HG03575 (cell line): ENCODE measurements around the gene CARD9.
"Not testable (repeated sequence)": the region's sequence is repeated elsewhere in the genome, so short reads cannot be mapped to it uniquely, and the experiment has no call there.

Experiments used
- ATAC-seq: cut with Tn5 transposase; IDR thresholded peaks from one replicate; pipeline ENCODE4 v1.9.1; 2021; ENCODE audit not compliant: unreplicated experiment, insufficient number of reproducible peaks, low FRiP score; ENCODE audit errors: extremely low read depth

Gene CARD9, protein sequence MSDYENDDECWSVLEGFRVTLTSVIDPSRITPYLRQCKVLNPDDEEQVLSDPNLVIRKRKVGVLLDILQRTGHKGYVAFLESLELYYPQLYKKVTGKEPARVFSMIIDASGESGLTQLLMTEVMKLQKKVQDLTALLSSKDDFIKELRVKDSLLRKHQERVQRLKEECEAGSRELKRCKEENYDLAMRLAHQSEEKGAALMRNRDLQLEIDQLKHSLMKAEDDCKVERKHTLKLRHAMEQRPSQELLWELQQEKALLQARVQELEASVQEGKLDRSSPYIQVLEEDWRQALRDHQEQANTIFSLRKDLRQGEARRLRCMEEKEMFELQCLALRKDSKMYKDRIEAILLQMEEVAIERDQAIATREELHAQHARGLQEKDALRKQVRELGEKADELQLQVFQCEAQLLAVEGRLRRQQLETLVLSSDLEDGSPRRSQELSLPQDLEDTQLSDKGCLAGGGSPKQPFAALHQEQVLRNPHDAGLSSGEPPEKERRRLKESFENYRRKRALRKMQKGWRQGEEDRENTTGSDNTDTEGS

DNA sequence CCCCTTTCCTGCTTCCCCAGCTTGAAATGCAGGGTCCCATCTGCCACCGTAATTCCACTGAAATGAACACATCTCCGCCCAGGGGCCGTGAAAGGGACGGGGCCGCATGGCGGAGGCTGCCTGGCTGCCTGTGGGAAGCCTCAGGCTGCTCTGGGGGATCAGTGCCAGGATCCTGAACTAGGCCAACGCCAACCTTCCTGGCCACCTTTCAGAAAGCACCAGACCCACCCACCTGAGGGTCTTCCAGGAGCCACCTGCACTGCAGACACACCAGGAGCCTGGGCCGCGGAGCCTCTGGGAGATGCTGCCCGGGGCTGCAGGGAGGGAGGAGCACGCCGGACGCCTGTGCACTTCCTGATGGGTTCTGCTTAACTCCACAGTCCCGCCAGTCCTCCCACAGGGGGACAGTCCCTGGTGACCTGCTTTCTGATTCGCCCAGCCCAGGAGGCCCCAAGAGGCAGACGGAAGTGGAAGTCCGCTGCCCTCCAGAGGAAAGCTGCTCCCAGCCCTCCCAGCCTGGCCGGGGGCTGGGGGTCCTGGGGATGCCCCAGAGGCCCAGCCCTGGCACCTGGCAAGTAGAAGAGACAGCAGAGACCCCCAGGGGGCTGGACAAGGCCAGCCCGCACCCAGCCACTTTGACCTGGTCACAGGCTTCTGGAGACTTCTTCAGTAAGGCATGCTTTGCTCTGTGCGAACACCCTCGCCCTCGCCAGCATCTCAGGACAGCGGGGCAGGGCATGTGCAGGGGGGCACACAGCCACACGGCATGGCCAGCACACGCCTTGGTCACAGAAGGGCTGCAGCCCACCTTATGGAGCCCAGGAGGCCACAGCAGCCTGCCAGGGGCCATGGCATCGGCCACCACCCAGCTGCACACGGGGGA lies at the start of gene CARD9:
CARD9 (minus strand) TSS at position 370 of the 883 bp plus-strand sequence. CDS start 1,591 bp downstream, outside the sequence.
- no peak for ATAC-seq

DNA sequence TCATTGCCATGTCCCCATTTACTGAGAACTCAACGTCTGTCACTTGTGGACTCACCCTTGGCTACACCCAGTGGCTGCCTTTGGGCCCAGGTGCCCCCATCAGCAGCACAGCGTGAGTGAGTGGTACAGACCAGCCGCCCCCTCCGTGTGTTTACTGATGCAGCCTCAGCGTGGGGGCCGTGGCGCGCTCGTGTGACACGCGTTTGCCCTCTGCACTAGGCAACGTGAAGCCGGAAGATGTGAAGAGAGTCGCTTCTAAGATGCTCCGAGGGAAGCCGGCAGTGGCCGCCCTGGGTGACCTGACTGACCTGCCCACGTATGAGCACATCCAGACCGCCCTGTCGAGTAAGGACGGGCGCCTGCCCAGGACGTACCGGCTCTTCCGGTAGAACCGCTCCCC lies 49.4 kb upstream of the CARD9 start:
- no peak for ATAC-seq

DNA sequence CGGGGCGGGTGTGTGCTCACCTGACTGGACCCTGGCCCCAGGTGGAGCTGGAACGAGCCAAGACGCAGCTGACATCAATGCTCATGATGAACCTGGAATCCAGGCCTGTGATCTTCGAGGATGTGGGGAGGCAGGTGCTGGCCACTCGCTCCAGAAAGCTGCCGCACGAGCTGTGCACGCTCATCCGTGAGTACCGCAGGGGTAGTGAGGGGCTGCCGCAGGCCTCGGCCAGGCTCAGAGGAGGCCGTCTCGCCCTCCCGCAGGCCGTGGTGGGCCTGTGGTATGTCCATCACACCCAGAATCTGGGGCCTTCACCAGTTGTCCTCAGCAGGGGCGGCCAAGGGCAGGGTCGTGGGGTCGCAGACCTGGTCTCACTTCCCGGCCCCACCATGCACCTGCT lies 48.3 kb upstream of the CARD9 start:
- ATAC-seq, result no peak

DNA sequence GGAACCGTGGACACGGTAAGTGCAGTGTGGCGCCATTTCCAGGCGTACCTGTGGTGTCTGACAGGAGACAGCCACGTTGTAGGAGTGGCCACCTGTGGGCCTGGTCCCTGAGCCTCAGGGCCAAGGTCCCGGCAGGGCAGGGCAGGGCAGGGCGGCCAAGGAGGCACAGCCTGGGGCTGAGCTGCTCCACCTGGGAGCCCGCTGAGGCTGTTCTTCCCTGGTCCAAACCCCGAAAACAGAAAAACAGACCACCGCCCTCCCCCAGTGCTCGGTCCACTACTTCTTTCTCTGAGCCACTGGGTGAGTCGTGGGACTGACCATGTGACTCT lies 45.6 kb upstream of the CARD9 start:
- no peak for ATAC-seq

DNA sequence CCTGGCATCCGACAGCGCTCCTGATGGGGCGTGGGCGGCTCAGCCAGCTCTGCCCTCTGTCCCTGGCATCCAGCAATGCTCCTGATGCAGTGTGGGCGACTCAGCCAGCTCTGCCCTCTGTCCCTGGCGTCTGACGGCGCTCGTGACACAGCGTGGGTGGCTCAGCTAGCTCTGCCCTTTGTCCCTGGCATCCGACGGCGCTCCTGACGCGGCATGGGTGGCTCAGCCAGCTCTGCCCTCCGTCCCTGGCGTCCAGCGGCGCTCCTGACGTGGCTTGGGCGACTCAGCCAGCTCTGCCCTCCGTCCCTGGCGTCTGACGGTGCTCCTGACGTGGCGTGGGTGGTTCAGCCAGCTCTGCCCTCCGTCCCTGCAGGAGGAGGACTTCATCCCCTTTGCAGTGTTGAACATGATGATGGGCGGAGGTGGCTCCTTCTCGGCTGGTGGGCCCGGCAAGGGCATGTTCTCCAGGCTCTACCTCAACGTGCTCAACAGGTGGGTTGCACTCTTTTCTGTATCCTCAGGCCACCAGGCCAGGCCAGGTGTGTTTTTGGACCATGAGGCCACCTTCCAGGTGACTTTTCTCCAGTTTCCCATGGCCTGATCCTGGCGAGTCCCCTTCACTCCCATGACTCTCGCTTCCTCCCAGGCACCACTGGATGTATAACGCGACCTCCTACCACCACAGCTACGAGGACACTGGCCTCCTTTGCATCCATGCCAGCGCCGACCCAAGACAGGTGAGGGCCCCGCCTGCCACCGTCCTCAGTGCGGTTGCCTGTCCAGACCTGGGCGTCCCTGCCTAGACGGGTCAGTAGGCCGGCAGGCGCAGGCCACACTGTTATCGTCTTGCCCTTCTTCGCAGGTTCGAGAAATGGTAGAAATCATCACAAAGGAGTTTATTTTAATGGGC lies 45.0 kb upstream of the CARD9 start:
- no peak for ATAC-seq

DNA sequence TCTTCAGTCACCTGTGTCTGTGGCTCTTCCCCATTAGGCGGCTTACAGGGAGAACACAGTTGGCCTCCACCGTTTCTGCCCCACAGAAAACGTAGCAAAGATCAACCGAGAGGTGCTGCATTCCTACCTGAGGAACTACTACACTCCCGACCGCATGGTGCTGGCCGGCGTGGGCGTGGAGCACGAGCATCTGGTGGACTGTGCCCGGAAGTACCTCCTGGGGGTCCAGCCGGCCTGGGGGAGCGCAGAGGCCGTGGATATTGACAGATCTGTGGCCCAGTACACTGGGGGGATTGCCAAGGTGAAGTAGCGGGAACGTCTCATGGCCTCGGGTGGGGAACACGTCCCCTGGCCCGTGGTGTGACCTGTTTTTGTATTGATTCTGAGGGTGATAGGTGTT lies 43.4 kb upstream of the CARD9 start:
- no peak for ATAC-seq

DNA sequence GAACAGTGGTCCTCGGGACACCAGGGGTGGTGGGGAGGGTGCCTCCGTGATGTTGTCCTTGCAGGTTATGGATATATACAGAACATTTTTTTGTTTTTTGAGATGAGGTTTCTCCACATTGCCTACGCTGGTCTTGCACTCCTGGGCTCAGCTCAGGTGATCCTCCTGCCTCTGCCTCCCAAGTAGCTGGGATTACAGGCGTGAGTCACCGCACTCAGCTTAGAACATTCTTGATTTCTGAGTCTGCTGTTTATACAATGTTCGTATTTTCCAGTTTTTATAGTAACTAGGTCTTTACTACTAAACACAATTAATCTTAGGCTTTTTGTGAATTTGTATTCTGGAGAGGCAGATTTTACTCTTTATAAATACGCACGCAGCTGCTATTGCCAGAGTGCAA lies 43.0 kb upstream of the CARD9 start:
- ATAC-seq, result no peak

DNA sequence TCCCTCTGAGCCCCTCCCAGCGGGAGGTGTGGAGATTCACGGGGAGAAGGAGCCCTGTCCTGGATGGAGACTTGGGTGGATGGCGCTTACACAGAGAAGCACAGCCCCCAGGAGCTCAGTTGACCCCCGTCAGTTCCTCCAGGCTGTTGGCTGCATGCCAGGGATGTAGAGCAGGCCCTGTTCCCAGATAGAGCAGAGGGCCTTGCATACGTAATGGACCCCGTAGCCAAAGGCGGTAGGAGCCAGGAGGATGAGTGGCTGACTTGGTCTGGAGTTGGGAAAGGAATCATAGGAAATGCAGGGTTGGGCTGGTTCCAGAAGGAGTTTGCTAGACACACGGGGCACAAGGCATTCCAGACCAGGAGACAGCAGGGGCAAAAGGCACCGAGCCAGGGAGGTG lies 39.5 kb upstream of the CARD9 start:
- ATAC-seq, result no peak

DNA sequence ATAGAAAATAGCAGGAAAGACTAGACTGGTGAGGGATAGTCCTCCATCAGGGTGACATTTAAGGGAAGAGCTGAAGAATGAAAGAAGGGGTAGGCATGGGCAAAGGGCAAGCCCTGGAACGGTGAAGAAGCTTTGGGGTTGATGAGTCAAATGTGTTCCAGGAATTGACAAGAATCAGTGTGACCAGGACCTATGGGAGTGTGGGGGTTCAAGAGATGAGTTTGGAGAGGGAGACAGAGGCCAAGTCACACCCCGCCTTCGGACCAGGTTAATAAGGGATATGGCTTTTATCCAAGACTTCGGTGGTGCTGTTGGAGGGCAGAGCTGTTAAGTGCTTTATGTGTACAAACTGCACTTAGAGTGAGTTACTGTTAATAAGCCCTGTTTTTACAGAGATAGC lies 37.9 kb upstream of the CARD9 start:
- no peak for ATAC-seq

DNA sequence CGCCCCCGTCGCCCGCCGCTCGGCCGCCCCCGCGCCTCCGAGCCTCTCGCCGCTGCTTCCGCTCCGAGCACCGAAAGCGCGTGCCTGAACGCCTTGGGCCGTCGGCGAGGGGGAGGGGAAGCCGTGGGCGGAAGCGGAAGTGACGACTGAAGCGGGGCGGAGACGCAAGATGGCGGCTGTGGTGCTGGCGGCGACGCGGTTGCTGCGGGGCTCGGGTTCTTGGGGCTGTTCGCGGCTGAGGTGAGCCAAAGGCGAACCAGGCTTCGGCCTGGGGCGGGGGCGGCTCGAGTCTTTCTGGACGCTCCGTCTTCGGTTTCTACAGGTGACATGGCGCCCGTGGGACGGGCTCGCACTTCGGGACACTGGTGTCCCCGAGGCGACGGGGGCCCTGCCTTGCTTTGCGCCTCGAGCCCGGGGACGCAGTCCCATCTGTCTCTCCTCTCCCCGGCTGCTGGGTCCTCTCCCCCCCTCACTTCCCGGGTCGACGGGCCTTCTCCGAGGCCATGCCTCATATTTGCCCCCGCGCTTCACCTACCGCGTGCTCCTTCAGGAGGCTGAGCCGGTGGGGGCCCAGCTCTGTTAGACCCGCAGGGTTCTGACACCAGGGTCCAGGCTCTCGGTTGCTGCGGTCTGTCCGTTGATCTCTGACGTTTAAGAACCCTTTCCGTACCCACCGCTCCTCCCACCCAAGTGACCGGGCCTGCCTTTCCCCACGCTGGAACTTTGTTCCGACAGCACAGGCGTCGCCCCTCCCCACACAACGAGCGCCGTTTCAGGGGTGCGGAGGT lies 37.2 kb upstream of the CARD9 start, which contains the start of the genes ENTR1 and PMPCA:
ENTR1 (minus strand) TSS at position 115 of the 788 bp plus-strand sequence. CDS start 217 bp downstream, outside the sequence.
PMPCA (plus strand) TSS at position 159 of the 788 bp plus-strand sequence; CDS start at position 170, 11 bp downstream.
- ATAC-seq, result no peak

DNA sequence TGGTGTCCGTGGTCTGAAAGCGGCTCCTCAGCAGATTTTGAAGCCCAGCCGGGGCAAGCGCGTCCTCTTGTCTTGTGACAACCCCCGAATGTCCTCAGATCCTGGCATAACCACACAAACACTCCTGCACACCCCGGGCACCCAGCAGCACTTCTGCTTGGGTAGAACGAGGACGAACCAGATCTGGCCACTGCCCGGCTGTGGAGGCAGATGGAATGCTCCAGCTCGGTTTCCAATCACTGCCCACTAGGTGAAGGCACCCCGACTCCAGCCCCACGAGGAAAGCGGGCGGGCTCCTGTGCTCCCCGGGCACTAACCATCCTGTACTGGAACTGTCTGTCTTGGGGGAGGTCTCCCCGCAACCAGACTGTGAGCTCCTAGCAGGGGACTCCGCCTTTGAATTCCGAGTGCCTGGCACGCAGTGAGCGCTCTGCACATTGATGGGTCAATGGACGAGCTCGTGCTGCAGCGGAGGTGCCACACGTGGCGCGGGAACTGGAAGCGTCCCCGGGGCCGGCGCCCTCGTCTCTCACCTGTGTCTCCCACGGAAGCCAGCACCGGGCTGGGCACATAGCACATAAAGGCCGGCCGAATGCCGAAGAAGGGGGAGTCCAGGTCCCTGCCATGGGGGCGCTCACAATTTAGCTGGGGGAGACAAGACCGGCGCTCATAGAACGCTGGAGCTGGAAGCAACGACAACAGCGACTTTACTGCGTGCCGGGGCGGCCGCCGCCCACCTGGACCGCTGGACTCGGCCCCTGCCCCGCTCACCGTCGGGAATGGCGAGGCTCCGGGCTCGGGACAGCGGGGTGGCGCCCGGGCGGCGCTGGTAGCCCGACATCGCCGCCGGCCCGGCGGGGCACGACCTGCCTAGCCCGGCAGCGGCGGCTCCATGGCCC lies 36.3 kb upstream of the CARD9 start:
- ATAC-seq, result no peak

DNA sequence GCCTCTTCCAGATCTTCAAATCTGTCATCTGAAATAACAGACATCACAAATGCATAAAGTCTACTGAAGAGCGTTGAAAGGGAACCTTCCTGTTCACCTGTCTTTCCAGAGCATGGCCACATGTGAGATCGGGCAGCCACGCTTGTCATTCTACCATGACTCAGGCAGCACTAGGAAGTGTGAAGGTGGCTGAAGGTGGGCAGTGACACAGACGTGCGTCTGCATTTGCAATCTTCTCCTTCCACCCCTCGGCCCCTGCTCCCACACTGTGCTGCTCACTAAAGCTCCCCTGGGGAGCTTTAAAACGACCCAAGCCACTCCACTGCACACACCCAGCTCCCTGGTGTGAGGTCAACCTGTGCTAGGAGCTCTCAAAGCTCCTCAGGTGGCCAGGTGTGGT lies 34.4 kb upstream of the CARD9 start:
- ATAC-seq, result no peak

DNA sequence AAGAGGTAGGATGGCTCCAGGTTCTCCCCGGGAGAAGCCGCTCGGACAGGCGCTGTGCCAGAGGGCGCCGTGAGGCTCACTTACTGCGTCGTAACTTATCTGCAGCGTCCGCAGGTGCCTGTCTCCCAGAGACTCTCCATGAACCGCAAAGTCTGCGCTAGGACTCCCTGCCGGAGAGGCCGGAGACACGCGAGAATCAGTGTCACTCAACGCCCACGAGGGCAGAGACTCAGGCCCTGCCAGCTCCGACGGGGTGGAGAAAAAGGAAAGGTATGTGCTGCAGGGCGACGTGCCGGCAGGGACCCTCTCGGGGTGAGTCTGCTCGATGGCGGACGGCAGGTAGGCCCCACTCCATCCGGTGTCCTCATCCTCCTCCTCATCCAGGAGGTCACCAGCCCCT lies 33.6 kb upstream of the CARD9 start:
- ATAC-seq, result not testable (repeated sequence)

DNA sequence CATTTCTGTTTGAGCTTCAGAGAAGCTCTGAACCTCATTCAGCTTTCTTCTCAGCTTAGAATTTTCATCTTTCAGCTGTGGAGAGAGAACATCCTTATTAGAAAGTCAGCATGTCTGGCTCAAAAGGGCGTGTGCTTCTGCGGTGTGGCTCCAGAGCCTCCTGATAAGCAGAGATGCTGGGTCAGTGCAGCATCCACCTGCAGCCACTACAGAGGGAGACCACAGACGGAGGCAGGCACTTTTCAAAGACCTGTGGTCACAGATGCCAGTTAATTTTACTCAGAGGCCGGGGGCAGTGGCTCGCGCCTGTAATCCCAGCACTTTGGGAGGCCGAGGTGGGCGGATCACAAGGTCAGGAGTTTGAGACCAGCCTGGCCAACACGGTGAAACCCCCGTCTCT lies 32.4 kb upstream of the CARD9 start:
- ATAC-seq, result not testable (repeated sequence)

DNA sequence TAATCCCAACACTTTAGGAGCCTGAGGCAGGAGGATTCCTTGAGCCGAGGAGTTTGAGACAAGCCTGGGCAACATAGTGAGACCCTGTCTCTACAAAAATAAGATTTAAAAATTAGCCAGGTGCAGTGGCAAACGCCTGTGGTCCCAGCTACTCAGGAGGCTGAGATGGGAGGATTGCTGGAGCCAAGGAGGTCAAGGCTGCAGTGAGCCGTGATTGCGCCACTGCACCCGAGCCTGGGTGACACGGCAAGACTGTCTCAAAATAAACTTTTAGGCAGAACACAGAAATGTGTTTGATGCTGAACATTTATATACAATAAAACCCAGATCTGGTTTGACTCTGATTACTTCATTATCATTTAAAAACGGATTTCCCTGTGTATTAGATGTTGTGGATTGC lies 32.0 kb upstream of the CARD9 start:
- no peak for ATAC-seq

DNA sequence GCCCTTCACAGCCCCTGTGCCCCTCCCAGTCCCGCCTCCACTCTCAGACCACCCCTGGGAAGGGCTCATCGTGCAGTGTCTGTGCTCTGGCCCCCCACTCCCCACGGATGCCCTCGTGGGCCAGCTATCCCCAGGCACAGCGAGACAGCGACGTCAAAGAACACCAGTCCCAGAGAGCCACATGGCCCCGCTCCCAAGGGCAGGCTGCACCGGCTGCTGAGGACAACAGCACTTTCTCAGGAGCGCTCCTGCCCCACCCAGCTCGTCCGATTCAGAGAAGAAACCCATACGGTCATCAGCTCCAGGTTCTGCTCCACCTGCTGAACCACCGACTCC lies 31.3 kb upstream of the CARD9 start:
- no peak for ATAC-seq
